CD4-positive, alpha-beta memory T cell (primary cell): Measurements from ENCODE around the gene INPP5A. TPM values are rescaled to one million over a fixed set of nuclear protein-coding genes. Genes with fewer than 3 reads are reported as not detected.

Source experiments
- CTCF ChIA-PET: fragments of 350-600 bp; sonication (Branson Sonifier 250); formaldehyde crosslinking; loops from one replicate; lab custom pipeline; 2021; ENCODE audit warnings: inconsistent platforms; ENCODE audit not compliant: partially characterized antibody; lab: Charles Lee
- POLR2A ChIA-PET: fragments of 350-600 bp; sonication (Branson Sonifier 250); formaldehyde crosslinking; loops from one replicate; lab custom pipeline; 2021; ENCODE audit not compliant: partially characterized antibody; lab: Charles Lee
- DNase-seq, 5 donors: peaks; one replicate each; pipeline versions ENCODE4 v3.0.0 to v3.0.0-alpha.2; 2020 to 2022; ENCODE audit warnings: mixed read lengths in 1 of 5
- H3K27ac ChIP-seq: one replicate; pipeline ENCODE4 v1.7.0; 2013; ENCODE audit warnings: low read depth, low read length
- H3K27me3 ChIP-seq: 2 replicates; pipeline ENCODE4 v1.7.0; 2013; ENCODE audit warnings: mild to moderate bottlenecking, low read length, moderate library complexity; ENCODE audit not compliant: insufficient read depth
- H3K36me3 ChIP-seq: 2 replicates; pipeline ENCODE4 v1.7.0; 2013; ENCODE audit warnings: mild to moderate bottlenecking, low read length, moderate library complexity; ENCODE audit not compliant: insufficient read depth
- H3K4me1 ChIP-seq: 2 replicates; pipeline ENCODE4 v1.7.0; 2013; ENCODE audit warnings: mild to moderate bottlenecking, low read length, moderate library complexity; ENCODE audit not compliant: insufficient read depth
- H3K4me3 ChIP-seq, 2 donors: one replicate each; pipeline ENCODE4 v1.7.0; 2013; ENCODE audit warnings: low read length in 2 of 2, mild to moderate bottlenecking in 1 of 2
- H3K9me3 ChIP-seq, 2 donors: one replicate each; pipeline ENCODE4 v1.7.0; 2013; ENCODE audit warnings: low read length in 2 of 2, control low read depth in 1 of 2; ENCODE audit not compliant: control insufficient read depth in 1 of 2
- H3K27ac Mint-ChIP-seq, 7 donors: one replicate each; pipeline ENCODE4 v1.8.0; 2020 to 2021; ENCODE audit warnings: mixed read lengths in 7 of 7, mild to moderate bottlenecking in 6 of 7, inconsistent platforms in 3 of 7, moderate library complexity in 3 of 7
- H3K27me3 Mint-ChIP-seq, 2 donors: one replicate each; pipeline ENCODE4 v1.8.0; 2020 to 2021; ENCODE audit warnings: mixed read lengths in 2 of 2
- H3K36me3 Mint-ChIP-seq, 2 donors: one replicate each; pipeline ENCODE4 v1.8.0; 2020 to 2021; ENCODE audit warnings: mixed read lengths in 2 of 2, inconsistent platforms in 1 of 2, mild to moderate bottlenecking in 1 of 2
- H3K4me1 Mint-ChIP-seq, 4 donors: one replicate each; pipeline ENCODE4 v1.8.0; 2020 to 2021; ENCODE audit warnings: mixed read lengths in 4 of 4, mild to moderate bottlenecking in 1 of 4
- H3K4me3 Mint-ChIP-seq, 8 donors: one replicate each; pipeline ENCODE4 v1.8.0; 2020 to 2021; ENCODE audit warnings: mixed read lengths in 8 of 8, mild to moderate bottlenecking in 7 of 8, moderate library complexity in 6 of 8, inconsistent platforms in 3 of 8
- H3K9me3 Mint-ChIP-seq, 8 donors: one replicate each; pipeline ENCODE4 v1.8.0; 2020 to 2021; ENCODE audit warnings: mixed read lengths in 8 of 8, mild to moderate bottlenecking in 5 of 8, inconsistent platforms in 3 of 8, moderate library complexity in 1 of 8
- intact Hi-C: fragments of 100-400 bp; cut with micrococcal nuclease; formaldehyde crosslinking; loops from one replicate; pipeline ENCODE4 v1.15.1; 2023
- polyA plus RNA-seq, 2 donors: library from polyadenylated mRNA; unstranded; fragments of 300-500 nt; fragmentation: Illumina TruSeq; gene quantifications; one replicate each; pipeline ENCODE4 v1.2.3, GENCODE V29; 2021
- total RNA-seq, 2 experiments: library from RNA; stranded (reverse); gene quantifications; one replicate each; pipeline ENCODE4 v1.2.3, GENCODE V29; 2021

Gene INPP5A
- total and polyA plus RNA-seq, 4 experiments from 2014 or later, result 0.61 to 19.3 (median 10.8) TPM

GRCh38 chr10:132522521-132523411 lies 14.8 kb upstream of the INPP5A start:
- intact Hi-C loops, result loop anchor here (10.0 kb wide), 1 partner anchor 48 kb away; no protein-coding TSS in a partner anchor
- no peaks in the 10 kb centered on the region for H3K36me3 Mint-ChIP-seq
- Histone ChIP-seq H3K4me1 (no peaks in the 10 kb centered on the region), H3K9me3 (no peaks in the 10 kb centered on the region), H3K27me3 (no peaks in the 10 kb centered on the region), H3K4me3 (no peak overlapping the region), H3K27ac (no peak overlapping the region), H3K36me3 (no peaks in the 10 kb centered on the region)
- no peak overlapping the region for H3K27ac Mint-ChIP-seq
- ChIA-PET CTCF (no interaction called here), POLR2A (no interaction called here)
- no peaks in the 10 kb centered on the region for H3K4me1 Mint-ChIP-seq
- H3K4me3 Mint-ChIP-seq, result no peak overlapping the region
- DNase-seq, result no peak
- H3K9me3 Mint-ChIP-seq, result peaks cover 0 to 3% (median 0%) of the 10 kb centered on the region in 8 donors
- peaks cover 3 to 13% of the 10 kb centered on the region in 2 donors for H3K27me3 Mint-ChIP-seq

GRCh38 chr10:132523561-132524442 lies 13.8 kb upstream of the INPP5A start:
- CTCF ChIA-PET, result no interaction called here
- Histone ChIP-seq H3K27ac (no peak overlapping the region), H3K4me1 (no peaks in the 10 kb centered on the region), H3K4me3 (no peak overlapping the region), H3K36me3 (no peaks in the 10 kb centered on the region), H3K9me3 (no peaks in the 10 kb centered on the region), H3K27me3 (no peaks in the 10 kb centered on the region)
- no peak overlapping the region for H3K4me3 Mint-ChIP-seq
- no peak for DNase-seq
- no peaks in the 10 kb centered on the region for H3K36me3 Mint-ChIP-seq
- H3K9me3 Mint-ChIP-seq, result peaks cover 0 to 6% (median 3%) of the 10 kb centered on the region in 8 donors
- H3K4me1 Mint-ChIP-seq, result no peaks in the 10 kb centered on the region
- intact Hi-C loops, result loop anchor here (10.0 kb wide), 1 partner anchor 49 kb away; no protein-coding TSS in a partner anchor
- H3K27me3 Mint-ChIP-seq, result peaks cover 4 to 13% of the 10 kb centered on the region in 2 donors
- POLR2A ChIA-PET, result no interaction called here
- no peak overlapping the region for H3K27ac Mint-ChIP-seq

- H3K27ac ChIP-seq, result no peak overlapping the region
- no peaks in the 10 kb centered on the region for H3K36me3 ChIP-seq
- no peak overlapping the region for H3K27ac Mint-ChIP-seq
- H3K9me3 ChIP-seq, result no peaks in the 10 kb centered on the region
- H3K27me3 Mint-ChIP-seq, result peaks cover 6 to 15% of the 10 kb centered on the region in 2 donors
- H3K27me3 ChIP-seq, result no peaks in the 10 kb centered on the region
- no peak for DNase-seq
- peaks cover 0 to 10% (median 4%) of the 10 kb centered on the region in 8 donors for H3K9me3 Mint-ChIP-seq
- H3K4me1 ChIP-seq, result no peaks in the 10 kb centered on the region
- H3K36me3 Mint-ChIP-seq, result no peaks in the 10 kb centered on the region
- intact Hi-C loops, result loop anchor here (10.0 kb wide), 1 partner anchor 50 kb away; no protein-coding TSS in a partner anchor
- POLR2A ChIA-PET, result no interaction called here
- H3K4me1 Mint-ChIP-seq, result no peaks in the 10 kb centered on the region
- no peak overlapping the region for H3K4me3 ChIP-seq
- CTCF ChIA-PET, result no interaction called here
- no peak overlapping the region for H3K4me3 Mint-ChIP-seq
Observed at GRCh38 chr10:132524443-132525285, 12.9 kb upstream of the INPP5A start.

GRCh38 chr10:132526676-132527075 lies 10.9 kb upstream of the INPP5A start:
- no peak overlapping the region for H3K27ac Mint-ChIP-seq
- intact Hi-C loops, result loop anchor here (10.0 kb wide), 1 partner anchor 52 kb away; no protein-coding TSS in a partner anchor

GRCh38 chr10:132527339-132528063 lies 10.1 kb upstream of the INPP5A start:
- H3K4me1 Mint-ChIP-seq, result no peaks in the 10 kb centered on the region
- ChIA-PET CTCF (interaction anchor here (1.3 kb wide), 1 partner anchor 68 kb away, joined by 3 read pairs; no protein-coding TSS in a partner anchor), POLR2A (no interaction called here)
- peaks cover 0 to 5% of the 10 kb centered on the region in 2 donors for H3K9me3 ChIP-seq
- no peaks in the 10 kb centered on the region for H3K36me3 ChIP-seq
- H3K27me3 Mint-ChIP-seq, result peaks cover 7 to 15% of the 10 kb centered on the region in 2 donors
- intact Hi-C loops, result loop anchor here (10.0 kb wide), 1 partner anchor 53 kb away; no protein-coding TSS in a partner anchor
- no peak overlapping the region for H3K27ac Mint-ChIP-seq
- H3K27ac ChIP-seq, result no peak overlapping the region
- H3K27me3 ChIP-seq, result no peaks in the 10 kb centered on the region
- no peak overlapping the region for H3K4me3 Mint-ChIP-seq
- no peak for DNase-seq
- peaks cover 0 to 35% (median 23%) of the 10 kb centered on the region in 8 donors for H3K9me3 Mint-ChIP-seq
- H3K4me1 ChIP-seq, result no peaks in the 10 kb centered on the region
- H3K4me3 ChIP-seq, result no peak overlapping the region
- peaks cover 2 to 4% of the 10 kb centered on the region in 2 donors for H3K36me3 Mint-ChIP-seq

More at GRCh38 chr10:132526676-132527075, 10.9 kb upstream of the INPP5A start:
- Mint-ChIP-seq H3K36me3 (peaks cover 2% of the 10 kb centered on the region in 2 donors), H3K4me1 (no peaks in the 10 kb centered on the region), H3K9me3 (peaks cover 0 to 26% (median 17%) of the 10 kb centered on the region in 8 donors), H3K4me3 (no peak overlapping the region), H3K27me3 (peaks cover 7 to 15% of the 10 kb centered on the region in 2 donors)
- Histone ChIP-seq H3K27me3 (no peaks in the 10 kb centered on the region), H3K4me3 (no peak overlapping the region), H3K4me1 (no peaks in the 10 kb centered on the region), H3K27ac (no peak overlapping the region), H3K36me3 (no peaks in the 10 kb centered on the region), H3K9me3 (peaks cover 0 to 5% of the 10 kb centered on the region in 2 donors)
- CTCF ChIA-PET, result no interaction called here
- no peak for DNase-seq
- POLR2A ChIA-PET, result no interaction called here

GRCh38 chr10:132528064-132528691 lies 9.4 kb upstream of the INPP5A start:
- Mint-ChIP-seq H3K36me3 (peaks cover 2 to 4% of the 10 kb centered on the region in 2 donors), H3K4me1 (no peaks in the 10 kb centered on the region), H3K9me3 (peaks cover 0 to 36% (median 23%) of the 10 kb centered on the region in 8 donors), H3K27ac (no peak overlapping the region), H3K27me3 (peaks cover 7 to 18% of the 10 kb centered on the region in 2 donors), H3K4me3 (no peak overlapping the region)
- no peaks in the 10 kb centered on the region for H3K27me3 ChIP-seq
- no peaks in the 10 kb centered on the region for H3K36me3 ChIP-seq
- intact Hi-C loops, result loop anchor here (10.0 kb wide), 1 partner anchor 53 kb away; no protein-coding TSS in a partner anchor
- H3K4me3 ChIP-seq, result no peak overlapping the region
- peaks cover 0 to 5% of the 10 kb centered on the region in 2 donors for H3K9me3 ChIP-seq
- H3K4me1 ChIP-seq, result no peaks in the 10 kb centered on the region
- DNase-seq, result no peak
- POLR2A ChIA-PET, result no interaction called here
- CTCF ChIA-PET, result interaction anchor here (1.3 kb wide), 1 partner anchor 69 kb away, joined by 3 read pairs; no protein-coding TSS in a partner anchor
- no peak overlapping the region for H3K27ac ChIP-seq
